ENCODE measurements around the gene ADGRG2.
"Not testable (repeated sequence)": the region's sequence is repeated elsewhere in the genome, so short reads cannot be mapped to it uniquely, and the experiment has no call there.

The ADGRG2 gene

GRCh38 chrX:19107035-19107434 lies 15.2 kb downstream of the ADGRG2 start:
- DNase-seq (no peak), ATAC-seq (no peak)
- Mint-ChIP-seq H3K4me1 (no peaks in the 10 kb centered on the region), H3K9me3 (no peaks in the 10 kb centered on the region), H3K27me3 (peaks cover 12% of the 10 kb centered on the region), H3K27ac (no peak overlapping the region), H3K4me3 (no peak overlapping the region), H3K36me3 (ENCODE audit: low read depth) (no peaks in the 10 kb centered on the region)

GRCh38 chrX:19100586-19100985 lies 21.7 kb downstream of the ADGRG2 start:
- Mint-ChIP-seq H3K4me1 (no peaks in the 10 kb centered on the region), H3K36me3 (ENCODE audit: low read depth) (no peaks in the 10 kb centered on the region), H3K4me3 (no peak overlapping the region), H3K27ac (no peak overlapping the region), H3K9me3 (no peaks in the 10 kb centered on the region), H3K27me3 (peaks cover 1% of the 10 kb centered on the region)
- DNase-seq (no peak), ATAC-seq (no peak)

DNA sequence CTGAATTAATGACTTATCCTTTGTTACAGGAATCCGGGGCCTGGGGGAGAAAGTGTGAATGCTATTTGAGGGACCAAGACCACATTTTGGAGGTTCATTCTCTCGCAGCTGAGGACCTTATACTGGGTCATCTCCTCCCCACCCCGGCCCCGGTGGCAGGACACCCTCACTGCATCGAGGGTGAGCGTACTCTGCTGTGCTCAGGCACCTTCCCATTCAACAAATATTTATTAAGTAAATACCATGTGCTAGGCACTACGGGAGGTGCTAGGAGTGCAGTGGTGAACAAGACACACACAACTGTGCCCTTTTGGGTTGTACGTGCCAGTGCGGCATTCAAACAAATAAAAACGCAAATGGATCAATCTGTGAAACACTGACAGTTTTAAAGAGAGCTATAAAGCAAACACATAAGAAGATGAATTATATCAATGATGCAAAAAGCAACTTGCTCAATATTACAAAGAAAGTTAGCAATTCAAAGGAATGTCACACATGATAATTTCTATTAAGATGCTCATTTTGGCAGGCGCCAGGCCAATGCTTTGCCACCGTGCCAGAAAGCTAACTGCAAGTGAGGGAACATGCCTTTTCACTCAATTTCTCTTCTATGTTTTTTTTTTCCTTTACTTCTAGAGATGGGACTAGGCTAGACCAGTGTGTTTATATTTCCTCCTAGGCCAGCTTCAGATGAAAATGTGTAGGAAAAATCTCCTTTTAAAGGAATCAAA lies 24.6 kb downstream of the ADGRG2 start:
- Mint-ChIP-seq H3K36me3 (ENCODE audit: low read depth) (no peaks in the 10 kb centered on the region), H3K9me3 (no peaks in the 10 kb centered on the region), H3K4me1 (no peaks in the 10 kb centered on the region), H3K27me3 (no peaks in the 10 kb centered on the region), H3K4me3 (no peak overlapping the region), H3K27ac (no peak overlapping the region)
- no peak for DNase-seq
- no peak for ATAC-seq

DNA sequence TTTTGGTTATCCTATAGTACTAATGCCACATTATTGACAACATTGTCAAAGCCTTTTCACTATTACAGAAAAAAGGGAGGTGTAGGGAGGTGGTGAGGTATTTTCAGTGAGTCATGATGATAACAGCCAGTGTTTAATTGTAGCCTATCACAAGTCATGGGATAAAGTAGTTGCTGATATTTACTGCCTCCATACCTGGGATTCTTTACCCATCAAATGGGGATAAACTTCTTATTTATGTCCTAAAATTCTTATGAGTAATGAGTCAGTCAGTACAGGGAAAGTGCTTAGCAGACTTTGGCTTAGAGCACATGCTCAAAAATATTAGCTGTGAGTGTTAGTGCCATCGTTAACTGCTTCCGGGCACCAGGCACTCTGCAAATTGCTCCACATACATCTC lies 25.7 kb downstream of the ADGRG2 start:
- Mint-ChIP-seq H3K4me3 (no peak overlapping the region), H3K4me1 (no peaks in the 10 kb centered on the region), H3K9me3 (no peaks in the 10 kb centered on the region), H3K36me3 (ENCODE audit: low read depth) (no peaks in the 10 kb centered on the region), H3K27me3 (no peaks in the 10 kb centered on the region), H3K27ac (no peak overlapping the region)
- DNase-seq: no peak
- ATAC-seq: no peak

DNA sequence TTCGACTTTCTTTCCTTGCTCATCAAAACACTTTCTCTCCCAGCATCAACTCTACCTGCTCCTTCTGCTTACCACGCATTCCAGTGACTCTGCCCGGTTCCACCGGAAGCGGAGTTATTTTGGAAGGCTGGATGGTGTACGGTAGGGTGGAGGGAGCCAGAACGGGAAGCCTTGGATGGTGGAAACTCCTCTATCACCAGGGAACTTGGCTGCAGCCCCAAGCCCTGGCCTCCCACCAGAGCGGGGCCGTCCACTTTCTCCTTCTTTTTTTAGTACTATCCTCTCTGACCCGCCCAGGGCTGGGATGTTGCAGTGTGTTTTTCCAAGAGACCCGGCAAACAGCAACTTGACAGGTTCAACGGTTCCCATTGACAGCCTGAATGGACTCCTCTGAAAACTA lies 27.6 kb downstream of the ADGRG2 start:
- ATAC-seq (no peak), DNase-seq (no peak)
- Mint-ChIP-seq H3K36me3 (ENCODE audit: low read depth) (no peaks in the 10 kb centered on the region), H3K27me3 (peaks cover 2% of the 10 kb centered on the region), H3K4me1 (no peaks in the 10 kb centered on the region), H3K27ac (no peak overlapping the region), H3K9me3 (peaks cover 9% of the 10 kb centered on the region), H3K4me3 (no peak overlapping the region)

DNA sequence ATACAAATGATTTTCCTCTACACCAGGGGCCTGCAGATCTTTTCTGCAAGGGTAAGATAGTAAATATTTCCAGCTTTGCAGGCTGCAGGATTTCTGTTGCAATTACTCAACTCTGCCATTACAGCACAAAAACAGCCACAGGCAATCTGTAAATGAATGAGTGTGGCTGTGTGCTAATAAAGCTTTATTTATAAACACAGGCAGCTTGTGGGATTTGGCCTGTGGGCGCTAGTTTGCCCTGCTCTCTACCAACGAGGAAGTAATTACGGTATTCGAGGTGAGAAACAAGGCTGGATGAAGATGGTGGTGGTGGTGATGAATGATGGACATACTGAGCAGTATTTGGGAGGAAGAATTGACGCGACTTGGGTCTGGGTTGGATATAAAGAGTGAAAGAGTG lies 30.7 kb downstream of the ADGRG2 start:
- Mint-ChIP-seq H3K27me3 (peaks cover 2% of the 10 kb centered on the region), H3K36me3 (ENCODE audit: low read depth) (no peaks in the 10 kb centered on the region), H3K27ac (no peak overlapping the region), H3K4me1 (no peaks in the 10 kb centered on the region), H3K9me3 (peaks cover 14% of the 10 kb centered on the region), H3K4me3 (no peak overlapping the region)
- no peak for DNase-seq
- ATAC-seq: no peak

- H3K9me3 Mint-ChIP-seq: peaks cover 14% of the 10 kb centered on the region
- no peak for ATAC-seq
- no peak overlapping the region for H3K4me3 Mint-ChIP-seq
- no peaks in the 10 kb centered on the region for H3K4me1 Mint-ChIP-seq
- no peak overlapping the region for H3K27ac Mint-ChIP-seq
- no peaks in the 10 kb centered on the region for H3K36me3 Mint-ChIP-seq (ENCODE audit: low read depth)
- peaks cover 2% of the 10 kb centered on the region for H3K27me3 Mint-ChIP-seq
- no peak for DNase-seq
These were observed 32.7 kb downstream of the ADGRG2 start for GRCh38 chrX:19089555-19090040.

GRCh38 chrX:19086102-19086772 lies 36.0 kb downstream of the ADGRG2 start:
- Mint-ChIP-seq H3K4me3 (no peak overlapping the region), H3K9me3 (peaks cover 14% of the 10 kb centered on the region), H3K27ac (no peak overlapping the region), H3K4me1 (no peaks in the 10 kb centered on the region), H3K36me3 (ENCODE audit: low read depth) (no peaks in the 10 kb centered on the region), H3K27me3 (peaks cover 5% of the 10 kb centered on the region)
- ATAC-seq (no peak), DNase-seq (no peak)

GRCh38 chrX:19085666-19086065 lies 36.6 kb downstream of the ADGRG2 start:
- Mint-ChIP-seq H3K9me3 (peaks cover 11% of the 10 kb centered on the region), H3K27ac (no peak overlapping the region)

GRCh38 chrX:19075754-19076153 lies 46.5 kb downstream of the ADGRG2 start:
- ATAC-seq (no peak), DNase-seq (no peak)
- peaks cover 2% of the 10 kb centered on the region for H3K27me3 Mint-ChIP-seq
- H3K9me3 Mint-ChIP-seq: no peaks in the 10 kb centered on the region
- H3K36me3 Mint-ChIP-seq (ENCODE audit: low read depth): no peaks in the 10 kb centered on the region
- H3K4me1 Mint-ChIP-seq: no peaks in the 10 kb centered on the region
- no peak overlapping the region for H3K4me3 Mint-ChIP-seq
- no peak overlapping the region for H3K27ac Mint-ChIP-seq

More at GRCh38 chrX:19085666-19086065, 36.6 kb downstream of the ADGRG2 start:
- no peak for ATAC-seq
- no peaks in the 10 kb centered on the region for H3K36me3 Mint-ChIP-seq (ENCODE audit: low read depth)
- DNase-seq: no peak
- peaks cover 3% of the 10 kb centered on the region for H3K27me3 Mint-ChIP-seq
- H3K4me1 Mint-ChIP-seq: no peaks in the 10 kb centered on the region
- H3K4me3 Mint-ChIP-seq: no peak overlapping the region

- H3K4me3 Mint-ChIP-seq: no peak overlapping the region
- H3K27me3 Mint-ChIP-seq: peaks cover 2% of the 10 kb centered on the region
- ATAC-seq: no peak
These were observed 49.9 kb downstream of the ADGRG2 start for GRCh38 chrX:19072372-19072771.

GRCh38 chrX:19070555-19070994 lies 51.7 kb downstream of the ADGRG2 start:
- Mint-ChIP-seq H3K27ac (no peak overlapping the region), H3K27me3 (no peaks in the 10 kb centered on the region), H3K4me3 (no peak overlapping the region), H3K36me3 (ENCODE audit: low read depth) (no peaks in the 10 kb centered on the region), H3K4me1 (no peaks in the 10 kb centered on the region), H3K9me3 (no peaks in the 10 kb centered on the region)
- ATAC-seq (no peak), DNase-seq (no peak)

More at GRCh38 chrX:19072372-19072771, 49.9 kb downstream of the ADGRG2 start:
- Mint-ChIP-seq H3K36me3 (ENCODE audit: low read depth) (no peaks in the 10 kb centered on the region), H3K4me1 (no peaks in the 10 kb centered on the region), H3K9me3 (no peaks in the 10 kb centered on the region), H3K27ac (no peak overlapping the region)
- DNase-seq: no peak

DNA sequence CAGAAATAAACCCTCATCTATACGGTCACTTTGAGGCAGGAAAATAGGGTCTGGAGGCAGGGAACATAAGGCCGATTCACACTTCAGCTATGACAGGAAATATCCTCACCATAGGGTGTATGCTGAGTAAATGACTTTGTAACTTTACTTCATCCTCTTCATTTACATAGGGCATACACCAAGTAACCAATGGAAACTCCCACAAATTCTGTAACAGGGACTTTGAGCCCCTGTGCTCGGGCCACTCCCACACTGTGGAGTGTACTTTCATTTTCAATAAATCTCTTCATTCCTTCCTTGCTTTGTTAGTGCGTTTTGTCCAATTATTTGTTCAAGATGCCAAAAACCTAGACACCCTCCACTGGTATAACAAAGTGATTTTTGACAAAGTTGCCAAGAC lies 55.3 kb downstream of the ADGRG2 start:
- H3K4me1 Mint-ChIP-seq; H3K4me3 Mint-ChIP-seq; ATAC-seq; DNase-seq; H3K27ac Mint-ChIP-seq; H3K36me3 Mint-ChIP-seq (ENCODE audit: low read depth); H3K9me3 Mint-ChIP-seq; H3K27me3 Mint-ChIP-seq: not testable (repeated sequence)

- no peaks in the 10 kb centered on the region for H3K4me1 Mint-ChIP-seq
- no peaks in the 10 kb centered on the region for H3K9me3 Mint-ChIP-seq
- ATAC-seq (no peak), DNase-seq (no peak)
- no peak overlapping the region for H3K27ac Mint-ChIP-seq
- no peak overlapping the region for H3K4me3 Mint-ChIP-seq
- H3K36me3 Mint-ChIP-seq (ENCODE audit: low read depth): no peaks in the 10 kb centered on the region
- no peaks in the 10 kb centered on the region for H3K27me3 Mint-ChIP-seq
These were observed 56.7 kb downstream of the ADGRG2 start for GRCh38 chrX:19065535-19065934.

GRCh38 chrX:19064175-19064574 lies 58.1 kb downstream of the ADGRG2 start:
- Mint-ChIP-seq H3K9me3 (no peaks in the 10 kb centered on the region), H3K27ac (no peak overlapping the region), H3K4me1 (no peaks in the 10 kb centered on the region), H3K27me3 (no peaks in the 10 kb centered on the region), H3K36me3 (ENCODE audit: low read depth) (no peaks in the 10 kb centered on the region), H3K4me3 (no peak overlapping the region)
- ATAC-seq (no peak), DNase-seq (no peak)

All from activated naive CD8-positive, alpha-beta T cell treated with anti-CD3 and anti-CD28 coated beads, Interleukin-2, amount 50 U/mL, for 24 hours (primary cell).